Spinal cord (tissue), 10 donors: ENCODE results near the gene ADGRF3. TPM values are rescaled to one million over a fixed set of nuclear protein-coding genes. Genes with fewer than 3 reads are reported as not detected.
A peak's percentile ranks its signal among the peaks of the same experiment; 100 is the strongest.

Source experiments
- DNase-seq, 6 donors: peaks; one replicate each; pipeline versions ENCODE4 v3.0.0 to v3.0.0-alpha.2; 2013 to 2015; ENCODE audit warnings: low spot score in 6 of 6, low read depth in 4 of 6
- H3K27ac ChIP-seq: one replicate; pipeline ENCODE4 v1.5.1; 2013; ENCODE audit warnings: low read depth, low read length, control low read depth
- H3K27me3 ChIP-seq: one replicate; pipeline ENCODE4 v1.6.1; 2013; ENCODE audit warnings: low read length; ENCODE audit not compliant: control insufficient read depth, insufficient read depth
- H3K36me3 ChIP-seq: one replicate; pipeline ENCODE4 v1.6.1; 2013; ENCODE audit warnings: low read length; ENCODE audit not compliant: control insufficient read depth, insufficient read depth
- H3K4me1 ChIP-seq: one replicate; pipeline ENCODE4 v1.6.1; 2013; ENCODE audit warnings: low read length; ENCODE audit not compliant: control insufficient read depth, insufficient read depth
- H3K4me3 ChIP-seq: one replicate; pipeline ENCODE4 v1.5.1; 2013; ENCODE audit warnings: low read depth, low read length, control low read depth
- H3K9me3 ChIP-seq: one replicate; pipeline ENCODE4 v1.6.1; 2013; ENCODE audit warnings: low read length; ENCODE audit not compliant: control insufficient read depth, insufficient read depth
- WGBS: methylation state at CpG from one replicate; pipeline ENCODE4 v1.1.5; 2013; ENCODE audit warnings: missing lambda C conversion rate; ENCODE audit not compliant: insufficient coverage; 5-methylcytosine and 5-hydroxymethylcytosine counted together
- polyA plus RNA-seq, 2 donors: library from polyadenylated mRNA; unstranded; fragments of 120-200 nt; gene quantifications; one replicate each; pipeline ENCODE4 v1.2.1, GENCODE V29; 2013; ENCODE audit not compliant: insufficient read length in 2 of 2
- total RNA-seq, 2 donors: library from RNA; depleted of rRNA in 1 of 2; stranded (reverse); fragments of 120-200 nt in 1 of 2; fragments of >200 nt in 1 of 2; gene quantifications; one replicate each; pipeline versions ENCODE4 v1.2.3 to v1.2.4, GENCODE V29; 2013 to 2014
- donor health status: healthy.

The ADGRF3 gene
- total and polyA plus RNA-seq, 4 donors: 0.10 to 0.72 (median 0.35) TPM

- H3K4me1 ChIP-seq: no peaks in the 10 kb centered on the region
- H3K27ac ChIP-seq: no peak overlapping the region
- DNase-seq: no peak
- H3K4me3 ChIP-seq: no peak overlapping the region
- H3K9me3 ChIP-seq: no peaks in the 10 kb centered on the region
- WGBS: no CpG with 5 or more reads among the region's 6 CpGs
- no peaks in the 10 kb centered on the region for H3K27me3 ChIP-seq
- peaks cover 5% of the 10 kb centered on the region for H3K36me3 ChIP-seq
Measured at GRCh38 chr2:26292646-26293045, 53.9 kb downstream of the ADGRF3 start.

GRCh38 chr2:26290001-26290400 is 56.6 kb downstream of the ADGRF3 start:
- no peaks in the 10 kb centered on the region for H3K27me3 ChIP-seq
- H3K4me1 ChIP-seq: no peaks in the 10 kb centered on the region
- DNase-seq: no peak
- H3K27ac ChIP-seq: no peak overlapping the region
- WGBS: no CpG with 5 or more reads among the region's 1 CpG
- no peak overlapping the region for H3K4me3 ChIP-seq
- H3K9me3 ChIP-seq: no peaks in the 10 kb centered on the region
- H3K36me3 ChIP-seq: peaks cover 13% of the 10 kb centered on the region

GRCh38 chr2:26285931-26286330 is 60.7 kb downstream of the ADGRF3 start:
- H3K27ac ChIP-seq: no peak overlapping the region
- no peaks in the 10 kb centered on the region for H3K9me3 ChIP-seq
- WGBS: 100% methylated on average over 1 of the region's 3 CpGs
- H3K4me3 ChIP-seq: no peak overlapping the region
- no peaks in the 10 kb centered on the region for H3K27me3 ChIP-seq
- H3K36me3 ChIP-seq: peaks cover 29% of the 10 kb centered on the region
- H3K4me1 ChIP-seq: no peaks in the 10 kb centered on the region
- no peak for DNase-seq

- H3K4me1 ChIP-seq: no peaks in the 10 kb centered on the region
- 100% methylated on average over 1 of the region's 3 CpGs for WGBS
Measured at GRCh38 chr2:26284132-26284531, 62.5 kb downstream of the ADGRF3 start.

DNA sequence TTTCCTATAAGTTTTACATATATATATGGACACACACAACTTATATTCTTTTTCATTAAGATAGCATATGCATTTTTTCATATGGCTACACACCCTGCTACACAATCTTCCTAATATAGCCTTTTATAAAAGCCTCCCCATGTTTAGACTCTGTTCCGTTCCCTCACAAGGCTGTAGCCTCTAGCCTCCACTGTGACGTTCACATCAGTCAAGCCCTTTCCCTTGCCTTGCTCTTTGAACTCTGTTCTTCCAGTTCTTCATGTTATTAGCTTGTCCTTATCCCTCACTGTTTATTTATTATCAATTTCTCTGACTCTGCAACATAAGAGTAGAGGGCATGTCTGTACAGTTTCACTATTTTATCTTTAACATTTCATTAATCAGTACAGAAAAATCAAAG is 63.0 kb downstream of the ADGRF3 start:
- 92% methylated on average over 2 of the region's 2 CpGs for WGBS
- Histone ChIP-seq H3K27me3 (no peaks in the 10 kb centered on the region), H3K27ac (no peak overlapping the region), H3K9me3 (no peaks in the 10 kb centered on the region), H3K4me3 (no peak overlapping the region), H3K4me1 (no peaks in the 10 kb centered on the region), H3K36me3 (peaks cover 34% of the 10 kb centered on the region)
- no peak for DNase-seq

More at GRCh38 chr2:26284132-26284531, 62.5 kb downstream of the ADGRF3 start:
- no peaks in the 10 kb centered on the region for H3K27me3 ChIP-seq
- no peak for DNase-seq
- H3K27ac ChIP-seq: no peak overlapping the region
- H3K9me3 ChIP-seq: no peaks in the 10 kb centered on the region
- peaks cover 34% of the 10 kb centered on the region for H3K36me3 ChIP-seq
- no peak overlapping the region for H3K4me3 ChIP-seq

- Histone ChIP-seq H3K9me3 (no peaks in the 10 kb centered on the region), H3K27me3 (no peaks in the 10 kb centered on the region), H3K27ac (no peak overlapping the region), H3K36me3 (peaks cover 33% of the 10 kb centered on the region), H3K4me1 (no peaks in the 10 kb centered on the region), H3K4me3 (no peak overlapping the region)
- 100% methylated on average over 2 of the region's 2 CpGs for WGBS
- DNase-seq: no peak
Measured at GRCh38 chr2:26281226-26281625, 65.4 kb downstream of the ADGRF3 start.

DNA sequence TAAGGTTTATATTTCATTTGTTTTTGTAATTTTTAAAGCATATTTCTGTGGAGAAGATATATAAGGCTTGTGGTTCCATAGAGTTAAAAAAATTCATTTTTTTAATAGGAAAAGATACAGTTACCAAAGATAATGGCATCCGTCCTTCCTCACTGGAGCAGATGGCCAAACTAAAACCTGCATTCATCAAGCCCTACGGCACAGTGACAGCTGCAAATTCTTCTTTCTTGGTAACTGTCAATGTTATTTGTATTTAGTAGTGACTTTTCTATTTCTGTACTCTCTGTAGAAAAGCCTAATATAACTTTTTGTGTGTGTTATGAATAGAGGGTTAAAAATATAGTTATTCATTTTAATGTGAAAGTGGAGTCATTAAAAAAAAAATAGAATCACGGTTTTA is 66.7 kb downstream of the ADGRF3 start:
- no peaks in the 10 kb centered on the region for H3K27me3 ChIP-seq
- no peak overlapping the region for H3K27ac ChIP-seq
- WGBS: no CpG with 5 or more reads among the region's 3 CpGs
- no peak for DNase-seq
- H3K4me3 ChIP-seq: no peak overlapping the region
- peaks cover 30% of the 10 kb centered on the region for H3K36me3 ChIP-seq
- no peaks in the 10 kb centered on the region for H3K4me1 ChIP-seq
- H3K9me3 ChIP-seq: no peaks in the 10 kb centered on the region

DNA sequence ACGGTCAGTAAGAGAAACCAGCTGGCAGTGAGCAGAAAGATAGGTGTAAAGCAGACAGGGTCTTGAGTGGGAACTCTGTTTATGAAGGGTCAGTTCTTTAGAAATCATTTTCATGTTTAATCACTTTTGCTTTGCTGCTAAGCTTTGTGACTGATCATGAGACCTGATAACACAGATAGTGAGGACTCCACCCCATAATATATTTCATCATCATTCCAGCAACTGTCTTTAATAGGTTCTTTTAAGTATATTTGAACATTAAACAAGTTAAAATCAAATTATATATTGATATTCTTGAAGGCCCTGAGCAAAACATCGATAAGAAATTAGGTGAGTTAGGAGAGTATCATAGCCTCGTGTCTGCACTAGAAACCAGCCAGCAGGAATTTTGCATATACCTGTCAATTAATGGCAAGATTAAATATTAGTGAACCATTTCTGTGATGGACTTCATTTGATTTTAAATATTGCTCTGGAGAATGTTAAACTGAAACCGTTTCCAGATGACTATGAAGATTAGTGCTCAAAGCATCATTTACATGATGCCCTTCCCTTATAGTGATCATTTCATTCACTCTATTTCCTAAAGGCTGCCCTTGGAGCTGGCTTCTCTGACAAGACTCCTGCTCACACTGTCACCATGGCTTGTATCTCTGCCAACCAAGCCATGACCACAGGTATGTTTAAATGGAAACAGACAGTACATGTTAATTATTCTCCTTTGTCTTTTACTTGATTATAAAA is 69.9 kb downstream of the ADGRF3 start:
- DNase-seq: no peak
- 44% methylated on average over 1 of the region's 4 CpGs for WGBS
- Histone ChIP-seq H3K27ac (no peak overlapping the region), H3K27me3 (no peaks in the 10 kb centered on the region), H3K36me3 (peaks cover 16% of the 10 kb centered on the region), H3K9me3 (no peaks in the 10 kb centered on the region), H3K4me1 (no peaks in the 10 kb centered on the region), H3K4me3 (no peak overlapping the region)

DNA sequence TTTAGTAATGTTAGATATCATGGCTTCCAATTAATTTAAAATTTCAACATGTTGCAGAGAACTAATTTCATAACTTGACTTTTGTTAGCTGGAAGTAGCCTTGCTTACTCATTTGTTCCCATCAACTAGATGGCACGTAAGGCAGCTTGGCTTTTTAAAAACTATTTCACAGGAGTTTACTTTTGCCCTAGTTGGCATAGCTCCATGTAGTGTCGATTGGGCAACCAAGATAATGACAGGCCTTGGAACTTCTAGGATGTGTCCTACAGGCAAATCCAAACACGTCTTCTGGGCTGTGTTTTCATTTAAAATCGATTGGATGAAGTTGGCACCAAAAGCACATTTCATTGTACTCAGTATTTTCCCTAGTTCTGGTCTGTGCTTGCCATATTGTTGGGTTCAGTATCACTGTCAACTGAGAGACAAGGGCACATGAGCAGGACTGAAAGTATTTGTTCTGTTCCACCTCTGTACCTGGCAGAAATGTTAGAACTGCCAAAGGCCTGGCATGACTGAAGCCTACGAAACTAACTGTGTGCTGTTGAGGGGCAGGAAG is 72.5 kb downstream of the ADGRF3 start:
- Histone ChIP-seq H3K4me3 (no peak overlapping the region), H3K9me3 (no peaks in the 10 kb centered on the region), H3K36me3 (peaks cover 11% of the 10 kb centered on the region), H3K27ac (no peak overlapping the region), H3K4me1 (no peaks in the 10 kb centered on the region), H3K27me3 (no peaks in the 10 kb centered on the region)
- WGBS: 48% methylated on average over 4 of the region's 5 CpGs
- peak in 3 of 6 donors; percentile 40 to 56 (median 42) for DNase-seq

DNA sequence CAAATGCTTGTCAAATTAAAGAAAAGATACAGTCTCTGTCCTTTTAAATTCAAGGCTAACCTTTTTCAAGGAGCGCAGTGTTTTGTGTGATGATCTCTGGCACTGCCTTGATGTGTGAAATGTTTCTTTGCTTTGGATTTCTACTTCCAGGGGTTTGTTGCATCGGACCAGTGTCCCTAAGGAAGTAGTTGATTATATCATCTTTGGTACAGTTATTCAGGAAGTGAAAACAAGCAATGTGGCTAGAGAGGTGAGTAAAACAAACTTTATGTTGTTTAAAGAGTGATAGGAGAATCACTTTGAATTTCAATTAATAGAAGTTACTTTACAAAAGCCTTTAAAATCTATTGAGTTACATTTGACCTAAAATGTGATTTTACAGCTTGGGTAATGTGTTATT is 73.1 kb downstream of the ADGRF3 start:
- H3K27me3 ChIP-seq: no peaks in the 10 kb centered on the region
- no peak overlapping the region for H3K27ac ChIP-seq
- DNase-seq: no peak
- peaks cover 11% of the 10 kb centered on the region for H3K36me3 ChIP-seq
- no peaks in the 10 kb centered on the region for H3K4me1 ChIP-seq
- 65% methylated on average over 2 of the region's 2 CpGs for WGBS
- H3K4me3 ChIP-seq: no peak overlapping the region
- no peaks in the 10 kb centered on the region for H3K9me3 ChIP-seq
